DOHH2 (cell line): ENCODE results near the gene YWHAB.

Experiments
- H3F3A ChIP-seq: fragments of 200-600 bp; sonication (generic), shearing (Covaris generic); 2 replicates; pipeline ENCODE4 v1.6.0; 2016; ENCODE audit warnings: antibody characterized with exemption, mild to moderate bottlenecking; ENCODE audit not compliant: control insufficient read depth, insufficient read depth
- H3K27ac ChIP-seq: fragments of 200-600 bp; sonication (generic); 2 replicates; pipeline ENCODE4 v1.5.1; 2014; ENCODE audit warnings: low read depth, mild to moderate bottlenecking, low read length, moderate library complexity
- H3K27me3 ChIP-seq: fragments of 200-600 bp; sonication (generic); 2 replicates; pipeline ENCODE4 v1.6.1; 2014; ENCODE audit warnings: mild to moderate bottlenecking, low read length, mixed read lengths; ENCODE audit not compliant: control insufficient read depth
- H3K36me3 ChIP-seq: fragments of 200-600 bp; sonication (generic); 2 replicates; pipeline ENCODE4 v1.6.1; 2014; ENCODE audit warnings: mild to moderate bottlenecking, low read length, moderate library complexity, mixed read lengths; ENCODE audit not compliant: control insufficient read depth
- H3K4me1 ChIP-seq: fragments of 200-600 bp; sonication (generic); 2 replicates; pipeline ENCODE4 v1.6.1; 2014; ENCODE audit warnings: mild to moderate bottlenecking, low read length, mixed read lengths; ENCODE audit not compliant: control insufficient read depth
- H3K4me2 ChIP-seq: fragments of 200-600 bp; sonication (generic); 2 replicates; pipeline ENCODE4 v1.6.0; 2014; ENCODE audit warnings: mild to moderate bottlenecking, low read length, moderate library complexity
- H3K4me3 ChIP-seq: fragments of 200-600 bp; sonication (generic); 2 replicates; pipeline ENCODE4 v1.5.1; 2014; ENCODE audit warnings: mild to moderate bottlenecking, low read length, mixed read lengths
- H3K79me2 ChIP-seq: fragments of 200-600 bp; sonication (generic); 2 replicates; pipeline ENCODE4 v1.6.1; 2014; ENCODE audit warnings: mild to moderate bottlenecking, low read length, mixed read lengths; ENCODE audit not compliant: control insufficient read depth
- H3K9me2 ChIP-seq: fragments of 200-600 bp; sonication (generic); replicated peaks from 2 replicates; pipeline ENCODE4 v1.6.1; 2014; ENCODE audit warnings: mild to moderate bottlenecking, low read length, mixed read lengths; ENCODE audit not compliant: control insufficient read depth
- H3K9me3 ChIP-seq: fragments of 200-600 bp; sonication (generic); 2 replicates; pipeline ENCODE4 v1.6.1; 2014; ENCODE audit warnings: antibody characterized with exemption, low read length, mixed read lengths; ENCODE audit not compliant: control insufficient read depth, insufficient read depth
- H4K20me1 ChIP-seq: fragments of 200-600 bp; sonication (generic); 2 replicates; pipeline ENCODE4 v1.6.0; 2014; ENCODE audit warnings: low read depth, mild to moderate bottlenecking, antibody characterized with exemption, low read length, moderate library complexity; ENCODE audit not compliant: control insufficient read depth, insufficient read depth
- CTCF ChIP-seq: fragments of 200-600 bp; sonication (generic); IDR thresholded peaks from one replicate; pipeline ENCODE4 v1.5.1; 2014; ENCODE audit warnings: antibody characterized with exemption, mild to moderate bottlenecking, low read depth, low read length; ENCODE audit not compliant: poor library complexity, severe bottlenecking
- EZH2phosphoT487 ChIP-seq: fragments of 200-600 bp; sonication (generic); IDR thresholded peaks from 2 replicates; pipeline ENCODE4 v1.6.1; 2017; ENCODE audit warnings: borderline replicate concordance, mild to moderate bottlenecking, antibody characterized with exemption, low read length, moderate library complexity, mixed read lengths

YWHAB gene

GRCh38 chr20:44931911-44932310, 46.4 kb downstream of the YWHAB start:
- no peaks in the 10 kb centered on the region for H3K9me3 ChIP-seq
- H3K79me2 ChIP-seq, result no peaks in the 10 kb centered on the region
- H3K27me3 ChIP-seq, result no peaks in the 10 kb centered on the region
- no peaks in the 10 kb centered on the region for H4K20me1 ChIP-seq
- H3K4me1 ChIP-seq, result no peaks in the 10 kb centered on the region
- TF ChIP-seq EZH2phosphoT487, result no peak
- TF ChIP-seq CTCF, result no peak
- no peak overlapping the region for H3K27ac ChIP-seq
- no peaks in the 10 kb centered on the region for H3K9me2 ChIP-seq
- H3K4me3 ChIP-seq, result no peak overlapping the region
- peaks cover 13% of the 10 kb centered on the region; the same call in 1 of the 2 replicates for H3K36me3 ChIP-seq
- H3K4me2 ChIP-seq, result no peak overlapping the region
- no peaks in the 10 kb centered on the region for H3F3A ChIP-seq

- no peaks in the 10 kb centered on the region for H3K79me2 ChIP-seq
- no peak for TF ChIP-seq CTCF
- no peak for TF ChIP-seq EZH2phosphoT487
- H3K9me3 ChIP-seq, result no peaks in the 10 kb centered on the region
- no peaks in the 10 kb centered on the region for H3K9me2 ChIP-seq
- no peaks in the 10 kb centered on the region for H4K20me1 ChIP-seq
- H3K36me3 ChIP-seq, result peaks cover 18% of the 10 kb centered on the region; the same call in 1 of the 2 replicates
- H3K4me1 ChIP-seq, result no peaks in the 10 kb centered on the region
- H3K27ac ChIP-seq, result no peak overlapping the region
- H3K27me3 ChIP-seq, result no peaks in the 10 kb centered on the region
- H3K4me3 ChIP-seq, result no peak overlapping the region
- H3K4me2 ChIP-seq, result no peak overlapping the region
- H3F3A ChIP-seq, result no peaks in the 10 kb centered on the region
Measured at GRCh38 chr20:44932916-44933315, 47.4 kb downstream of the YWHAB start.

- Histone ChIP-seq H4K20me1 (no peaks in the 10 kb centered on the region), H3K4me2 (no peak overlapping the region), H3K36me3 (peaks cover 39% of the 10 kb centered on the region), H3F3A (peaks cover 5% of the 10 kb centered on the region), H3K79me2 (no peaks in the 10 kb centered on the region), H3K9me3 (no peaks in the 10 kb centered on the region), H3K4me1 (no peaks in the 10 kb centered on the region), H3K27ac (no peak overlapping the region), H3K4me3 (no peak overlapping the region), H3K9me2 (no peaks in the 10 kb centered on the region), H3K27me3 (no peaks in the 10 kb centered on the region)
- no peak for TF ChIP-seq EZH2phosphoT487
- TF ChIP-seq CTCF, result no peak
Measured at GRCh38 chr20:44936510-44936909, 51.0 kb downstream of the YWHAB start.

- no peak overlapping the region for H3K4me2 ChIP-seq
- no peaks in the 10 kb centered on the region for H3K4me1 ChIP-seq
- no peak overlapping the region for H3K4me3 ChIP-seq
- peaks cover 57% of the 10 kb centered on the region for H3K36me3 ChIP-seq
- H3K79me2 ChIP-seq, result no peaks in the 10 kb centered on the region
- TF ChIP-seq EZH2phosphoT487, result no peak
- no peak for TF ChIP-seq CTCF
- H3K27me3 ChIP-seq, result no peaks in the 10 kb centered on the region
- H3K9me3 ChIP-seq, result no peaks in the 10 kb centered on the region
- H3F3A ChIP-seq, result peaks cover 5% of the 10 kb centered on the region
- peaks cover 8% of the 10 kb centered on the region for H4K20me1 ChIP-seq
- no peak overlapping the region for H3K27ac ChIP-seq
- H3K9me2 ChIP-seq, result no peaks in the 10 kb centered on the region
Measured at GRCh38 chr20:44938637-44939036, 53.1 kb downstream of the YWHAB start.
